Hepatocyte (in vitro differentiated cells): ENCODE data around the gene HYAL3.

Source experiments
- EZH2 ChIP-seq: fragments of 200-600 bp; sonication (generic); IDR thresholded peaks from 2 replicates; pipeline ENCODE4 v1.6.1; 2016; ENCODE audit warnings: antibody characterized with exemption, mild to moderate bottlenecking, borderline replicate concordance
- TF ChIP-seq, protein P1 (sequence below): fragments of 200-600 bp; sonication (generic); IDR thresholded peaks from 2 replicates; pipeline ENCODE4 v1.5.1; 2016; ENCODE audit warnings: antibody characterized with exemption, mild to moderate bottlenecking; ENCODE audit not compliant: poor library complexity

DNA sequence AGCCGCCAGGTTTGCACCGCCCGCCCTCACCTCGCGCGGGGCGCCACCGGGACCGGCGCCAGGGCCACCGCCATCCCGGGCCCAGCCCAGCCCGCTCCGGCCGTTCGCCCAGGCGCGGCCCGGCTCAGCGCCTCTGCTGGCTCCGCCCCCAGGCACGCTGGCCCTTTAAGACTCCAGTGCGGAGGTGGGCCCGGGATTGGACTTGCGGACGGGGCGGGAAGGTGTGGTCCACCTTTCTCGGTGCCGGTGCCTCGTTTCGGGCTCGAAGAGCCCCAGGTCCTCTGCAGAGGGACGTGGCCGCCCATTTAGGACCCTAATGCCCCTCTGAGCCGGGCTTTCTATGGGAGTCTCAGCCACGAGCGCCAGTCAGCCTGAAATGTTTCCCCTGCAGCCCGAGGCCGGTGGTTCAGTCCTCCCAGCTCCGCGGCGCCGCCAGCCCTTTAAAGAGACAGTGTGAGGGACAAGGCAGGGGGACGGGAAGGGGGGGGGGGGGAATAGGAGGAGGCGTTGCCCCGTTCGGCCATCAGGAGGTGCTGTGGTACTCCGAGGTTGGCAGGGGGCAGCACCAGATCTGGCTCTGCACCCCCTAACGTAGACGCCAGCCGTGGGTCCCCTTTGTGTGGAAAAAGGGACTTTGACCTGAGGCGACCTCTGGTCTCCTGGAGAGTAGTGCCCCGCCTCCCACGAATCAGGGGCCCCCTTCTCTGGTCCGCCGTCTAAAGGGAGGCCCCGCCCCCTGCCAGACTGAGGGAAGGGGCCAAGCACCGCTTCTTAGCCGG, 22.3 kb upstream of the HYAL3 start:
- TF ChIP-seq, protein P1, sequence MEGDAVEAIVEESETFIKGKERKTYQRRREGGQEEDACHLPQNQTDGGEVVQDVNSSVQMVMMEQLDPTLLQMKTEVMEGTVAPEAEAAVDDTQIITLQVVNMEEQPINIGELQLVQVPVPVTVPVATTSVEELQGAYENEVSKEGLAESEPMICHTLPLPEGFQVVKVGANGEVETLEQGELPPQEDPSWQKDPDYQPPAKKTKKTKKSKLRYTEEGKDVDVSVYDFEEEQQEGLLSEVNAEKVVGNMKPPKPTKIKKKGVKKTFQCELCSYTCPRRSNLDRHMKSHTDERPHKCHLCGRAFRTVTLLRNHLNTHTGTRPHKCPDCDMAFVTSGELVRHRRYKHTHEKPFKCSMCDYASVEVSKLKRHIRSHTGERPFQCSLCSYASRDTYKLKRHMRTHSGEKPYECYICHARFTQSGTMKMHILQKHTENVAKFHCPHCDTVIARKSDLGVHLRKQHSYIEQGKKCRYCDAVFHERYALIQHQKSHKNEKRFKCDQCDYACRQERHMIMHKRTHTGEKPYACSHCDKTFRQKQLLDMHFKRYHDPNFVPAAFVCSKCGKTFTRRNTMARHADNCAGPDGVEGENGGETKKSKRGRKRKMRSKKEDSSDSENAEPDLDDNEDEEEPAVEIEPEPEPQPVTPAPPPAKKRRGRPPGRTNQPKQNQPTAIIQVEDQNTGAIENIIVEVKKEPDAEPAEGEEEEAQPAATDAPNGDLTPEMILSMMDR, result peak; percentile 67
- no peak for TF ChIP-seq EZH2
